GM19043 (cell line): ENCODE measurements around the gene ADGRB2.

ENCODE experiments used
- ATAC-seq: cut with Tn5 transposase; IDR thresholded peaks from one replicate; pipeline ENCODE4 v1.9.1; 2021; ENCODE audit warnings: low read depth; ENCODE audit not compliant: unreplicated experiment

Gene ADGRB2

DNA sequence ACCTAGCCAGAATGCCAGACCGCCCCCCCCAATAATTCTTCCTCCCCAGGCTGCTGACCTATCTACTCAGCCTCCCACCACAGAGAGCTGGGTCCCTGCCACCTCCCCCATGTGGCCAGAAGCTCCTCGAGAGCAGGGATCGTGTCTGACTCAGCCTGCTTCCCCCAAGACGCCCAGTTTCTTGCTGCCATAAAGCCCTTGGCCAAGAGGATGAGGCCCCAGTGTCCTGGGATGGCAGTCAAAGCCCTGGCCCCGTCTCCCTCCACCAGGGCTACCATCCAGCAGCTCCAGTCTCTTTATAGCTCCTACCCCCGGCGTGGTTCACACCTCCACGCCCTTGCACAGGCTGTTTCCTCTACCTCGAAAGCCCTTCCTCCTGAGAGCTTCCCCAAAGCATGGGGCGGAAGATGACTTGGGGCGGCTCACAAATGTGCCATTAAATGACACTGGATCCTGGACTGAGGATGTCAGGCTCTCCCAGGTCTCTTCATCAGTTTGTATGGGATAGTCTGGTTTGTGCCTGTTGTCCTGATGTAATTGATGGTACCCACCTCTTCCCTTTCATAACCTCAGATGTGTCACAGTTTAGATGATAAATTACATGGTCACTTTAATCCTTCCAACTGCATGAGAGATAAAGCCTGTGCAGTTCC, 13.2 kb downstream of the ADGRB2 start:
- no peak for ATAC-seq

- ATAC-seq = no peak
Measured at GRCh38 chr1:31749785-31750735, 14.1 kb downstream of the ADGRB2 start.

DNA sequence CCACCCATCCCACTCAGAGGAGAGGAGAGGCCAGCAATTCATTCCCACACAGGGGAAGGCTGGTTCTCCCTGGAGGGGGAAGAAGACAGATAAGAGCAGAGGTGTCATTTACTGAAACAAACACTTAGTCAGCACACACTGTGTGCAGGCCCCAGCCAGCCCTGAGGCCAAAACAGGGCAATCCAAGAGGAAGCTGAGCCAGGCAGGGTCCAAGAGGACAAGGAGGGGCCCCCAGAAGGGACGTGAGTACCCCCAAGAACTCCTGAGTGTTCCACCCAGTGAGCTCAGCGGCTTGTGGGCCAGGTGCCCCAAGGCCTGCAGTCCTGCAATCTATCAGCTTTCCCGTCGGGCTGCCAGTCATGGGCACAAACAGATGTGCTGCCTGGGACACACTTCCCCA, 15.8 kb downstream of the ADGRB2 start:
- ATAC-seq = no peak

DNA sequence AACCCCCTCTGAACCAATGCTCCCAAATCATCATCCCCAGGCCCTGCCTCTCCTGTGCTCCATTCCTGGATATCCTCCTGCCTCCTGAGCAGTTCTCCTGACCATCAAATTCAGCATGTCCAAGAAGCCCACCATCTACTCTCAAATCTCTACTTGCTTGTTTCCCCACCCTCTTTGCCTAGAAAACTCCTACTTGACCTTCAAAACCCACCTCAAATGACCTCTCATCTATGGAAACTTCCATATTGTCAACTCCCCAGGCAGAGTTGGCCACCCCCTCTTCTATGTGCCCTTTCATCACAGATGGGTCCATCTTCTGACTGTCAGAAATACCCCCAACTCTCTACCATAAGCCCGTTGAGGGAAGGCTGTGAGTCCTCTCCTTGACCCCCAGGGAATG, 16.8 kb downstream of the ADGRB2 start:
- no peak for ATAC-seq

DNA sequence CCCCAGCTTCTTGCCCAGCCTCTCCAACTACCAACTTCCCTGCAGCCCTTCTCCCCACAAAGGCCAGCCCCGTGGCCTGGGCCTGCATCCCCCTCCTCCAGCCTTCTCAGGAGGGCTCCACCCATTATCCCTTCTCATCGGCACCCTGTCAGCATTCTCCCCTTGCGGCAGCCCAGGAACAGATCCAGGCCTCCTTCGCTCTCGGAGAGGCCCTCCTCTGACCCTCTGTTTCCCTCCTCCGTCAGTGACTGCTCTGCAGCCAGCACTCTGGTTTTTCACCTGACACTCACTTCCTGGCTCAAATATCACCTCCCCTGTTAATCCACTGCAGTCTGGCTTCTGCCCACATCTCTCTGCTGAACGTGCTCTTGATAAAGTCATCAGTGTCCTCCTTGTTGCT, 17.5 kb downstream of the ADGRB2 start:
- no peak for ATAC-seq

- ATAC-seq = no peak
Measured at GRCh38 chr1:31745946-31746670, 18.0 kb downstream of the ADGRB2 start.

DNA sequence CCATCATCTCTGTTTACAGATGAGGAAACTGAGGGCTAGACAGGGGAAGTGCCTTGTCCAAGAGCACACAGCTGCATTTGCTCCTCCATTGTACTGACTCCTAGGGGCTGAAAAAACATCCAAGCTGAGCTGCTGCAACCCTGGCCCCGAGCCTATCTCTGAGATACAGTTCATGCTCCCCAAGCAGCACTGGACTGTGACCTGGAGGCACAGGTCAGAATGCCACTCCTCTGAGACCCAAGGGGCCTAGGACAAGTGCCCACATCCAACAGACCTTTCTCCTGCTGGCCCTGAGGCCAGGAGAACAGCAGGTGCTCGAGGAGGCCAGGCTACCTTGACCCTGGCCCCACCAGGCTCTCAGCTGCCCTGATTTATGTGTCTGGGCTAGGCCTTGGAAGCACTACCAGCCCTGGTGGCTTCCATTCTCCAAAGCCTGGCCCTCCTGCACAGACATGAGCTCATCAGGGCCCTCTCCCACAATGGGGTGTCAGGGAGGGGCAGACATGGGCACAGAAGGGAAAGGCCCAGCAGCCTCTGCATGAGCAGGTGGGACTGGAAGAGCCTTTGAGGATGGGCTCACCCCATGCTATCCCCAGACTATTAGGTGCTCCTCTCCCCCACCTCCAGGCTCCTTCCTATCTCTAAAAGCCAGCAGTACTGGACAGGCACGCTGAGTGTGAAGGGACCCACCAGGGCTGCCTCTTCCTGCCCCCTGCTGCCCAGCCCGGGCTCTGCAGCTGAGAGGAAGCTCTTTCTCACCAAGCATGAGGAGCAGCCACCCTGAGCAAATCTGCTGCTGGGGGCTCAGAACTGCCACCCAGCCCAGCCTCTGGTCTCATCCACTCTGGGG, 18.8 kb downstream of the ADGRB2 start:
- no peak for ATAC-seq

- peak; percentile 69 for ATAC-seq
Measured at GRCh38 chr1:31744165-31744888, 19.8 kb downstream of the ADGRB2 start.

GRCh38 chr1:31742462-31743212, 21.5 kb downstream of the ADGRB2 start:
- no peak for ATAC-seq

DNA sequence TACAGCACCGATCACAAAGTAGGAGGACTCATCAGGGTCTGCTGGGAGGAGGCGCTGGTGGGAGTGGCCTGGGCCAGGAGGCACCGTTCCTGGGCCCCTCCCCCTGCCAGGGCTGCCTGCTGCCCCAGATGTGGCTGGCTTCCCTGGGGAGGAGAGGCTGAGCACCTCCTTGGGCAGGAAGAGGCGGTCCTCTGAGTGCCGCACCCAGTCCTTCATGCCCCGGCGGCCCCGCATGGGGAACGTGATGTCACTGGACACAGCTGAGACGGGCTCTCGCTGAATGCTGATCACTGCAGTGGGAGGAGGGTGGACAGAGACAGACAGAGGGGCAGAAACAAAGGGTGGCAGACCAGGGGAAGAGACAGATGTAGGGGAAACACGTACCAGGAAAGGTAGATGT, 24.8 kb downstream of the ADGRB2 start:
- no peak for ATAC-seq

DNA sequence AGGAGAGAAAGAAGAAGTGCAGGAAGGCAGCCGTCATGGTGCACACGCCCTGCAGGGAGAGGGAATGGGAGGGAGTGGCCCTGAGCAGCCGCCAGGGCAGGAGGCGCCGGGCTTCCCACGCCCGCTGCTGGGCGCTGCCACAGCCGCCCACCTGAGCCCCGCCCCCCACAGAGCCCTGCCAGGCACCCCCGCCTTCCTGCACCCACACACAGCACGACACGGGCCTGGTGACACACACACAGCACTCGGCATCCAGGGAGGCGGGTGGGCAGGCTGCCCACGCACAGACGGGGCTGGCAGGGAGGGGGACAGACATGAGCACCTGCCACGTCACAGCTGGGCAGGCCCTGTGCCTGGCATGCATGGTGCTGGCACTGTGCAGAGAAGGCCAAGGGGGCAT, 27.5 kb downstream of the ADGRB2 start:
- ATAC-seq = no peak

GRCh38 chr1:31735571-31735970, 28.6 kb downstream of the ADGRB2 start:
- ATAC-seq = no peak

- ATAC-seq = no peak
Measured at GRCh38 chr1:31734582-31735107, 29.5 kb downstream of the ADGRB2 start.

DNA sequence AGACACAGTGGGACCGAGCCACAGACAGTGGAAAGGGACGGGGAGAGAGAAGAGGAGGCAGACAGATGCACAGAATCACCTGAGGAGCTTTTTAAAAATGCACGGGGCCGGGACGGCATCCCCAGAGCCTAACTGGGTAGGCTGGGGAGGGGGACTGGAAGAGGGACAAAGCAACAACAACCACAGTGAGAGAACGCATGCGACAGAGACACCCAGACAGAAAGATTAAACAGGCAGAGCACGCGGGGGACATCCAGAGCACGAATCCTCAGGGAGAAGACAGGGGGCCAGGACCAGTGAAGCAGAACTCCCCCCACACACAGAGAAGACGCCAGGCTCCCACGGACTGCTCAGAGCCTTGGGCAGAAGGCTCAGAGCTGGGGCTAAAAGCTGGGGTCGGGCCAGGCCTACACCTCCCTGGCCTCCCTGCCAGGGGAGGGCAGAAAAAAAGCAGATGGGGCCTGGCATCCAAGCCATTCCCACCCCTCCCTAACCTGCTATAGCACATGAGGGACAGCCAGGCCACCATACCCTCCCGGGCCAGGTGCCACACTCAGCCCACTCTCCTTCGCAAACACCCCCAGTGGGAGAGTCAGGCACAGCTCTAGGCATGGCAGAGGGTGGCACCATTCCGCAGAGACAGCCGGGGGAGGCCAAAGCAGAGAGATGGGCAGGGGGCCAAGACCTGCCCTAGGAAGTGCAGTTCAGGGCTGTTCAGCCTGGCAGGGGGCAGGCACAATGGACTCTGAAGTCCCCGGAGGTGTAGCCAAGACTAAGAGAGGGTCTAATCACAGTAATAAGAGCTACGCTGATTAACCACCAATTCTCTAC, 30.5 kb downstream of the ADGRB2 start:
- ATAC-seq = no peak

DNA sequence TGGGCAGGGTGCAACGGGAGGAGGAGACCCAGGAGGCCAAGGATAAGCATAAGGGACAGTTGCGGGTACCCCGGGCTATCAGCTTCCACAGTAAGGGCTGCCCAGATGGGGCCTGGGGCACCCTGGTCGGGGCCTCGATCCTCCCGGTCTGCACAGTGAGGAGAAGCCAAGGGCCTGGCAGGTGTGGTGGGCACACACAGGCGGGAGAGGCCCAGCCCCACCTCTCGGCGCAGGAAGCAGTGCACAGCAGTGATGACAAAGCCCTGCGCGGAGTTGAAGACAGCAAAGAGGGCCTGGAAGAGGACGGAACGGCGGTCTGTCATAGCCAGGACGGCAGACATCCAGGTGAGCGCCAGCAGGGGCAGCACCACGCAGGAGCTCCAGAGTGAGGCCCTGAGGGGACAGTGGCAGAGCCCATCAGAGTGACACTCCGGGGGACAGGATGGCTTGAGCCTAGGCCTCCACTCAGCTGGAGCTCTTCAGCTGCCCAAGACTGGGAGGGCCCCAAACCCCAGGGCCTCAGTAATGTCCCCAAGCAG, 31.3 kb downstream of the ADGRB2 start:
- no peak for ATAC-seq

DNA sequence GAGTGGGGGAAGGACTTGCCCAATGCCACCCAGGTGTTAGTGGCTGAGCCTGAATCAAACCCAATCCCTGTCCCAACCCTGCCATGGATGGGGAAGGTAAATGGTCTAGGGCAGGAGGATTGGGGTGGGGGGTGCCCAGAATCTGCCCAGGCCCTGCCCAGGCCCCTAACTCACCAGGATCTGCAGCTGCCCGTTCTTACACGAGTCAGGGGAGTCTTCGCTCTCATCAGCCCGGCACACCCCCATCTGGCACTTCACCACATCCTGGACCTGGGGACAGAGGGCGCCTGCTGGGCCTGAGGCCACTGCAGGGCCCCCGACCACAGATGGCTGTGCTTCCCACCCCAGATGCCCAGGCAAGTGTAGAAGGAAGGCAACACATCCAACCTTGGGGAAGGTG, 31.8 kb downstream of the ADGRB2 start:
- no peak for ATAC-seq

- no peak for ATAC-seq
Measured at GRCh38 chr1:31731049-31731565, 33.0 kb downstream of the ADGRB2 start.
